NCI-H446 (cell line): ENCODE measurements around the gene CUTA.

Source experiments
- DNase-seq, 2 experiments: peaks; one replicate each; lab custom pipeline; 2025; lab: John Stamatoyannopoulos, UW

The CUTA gene

DNA sequence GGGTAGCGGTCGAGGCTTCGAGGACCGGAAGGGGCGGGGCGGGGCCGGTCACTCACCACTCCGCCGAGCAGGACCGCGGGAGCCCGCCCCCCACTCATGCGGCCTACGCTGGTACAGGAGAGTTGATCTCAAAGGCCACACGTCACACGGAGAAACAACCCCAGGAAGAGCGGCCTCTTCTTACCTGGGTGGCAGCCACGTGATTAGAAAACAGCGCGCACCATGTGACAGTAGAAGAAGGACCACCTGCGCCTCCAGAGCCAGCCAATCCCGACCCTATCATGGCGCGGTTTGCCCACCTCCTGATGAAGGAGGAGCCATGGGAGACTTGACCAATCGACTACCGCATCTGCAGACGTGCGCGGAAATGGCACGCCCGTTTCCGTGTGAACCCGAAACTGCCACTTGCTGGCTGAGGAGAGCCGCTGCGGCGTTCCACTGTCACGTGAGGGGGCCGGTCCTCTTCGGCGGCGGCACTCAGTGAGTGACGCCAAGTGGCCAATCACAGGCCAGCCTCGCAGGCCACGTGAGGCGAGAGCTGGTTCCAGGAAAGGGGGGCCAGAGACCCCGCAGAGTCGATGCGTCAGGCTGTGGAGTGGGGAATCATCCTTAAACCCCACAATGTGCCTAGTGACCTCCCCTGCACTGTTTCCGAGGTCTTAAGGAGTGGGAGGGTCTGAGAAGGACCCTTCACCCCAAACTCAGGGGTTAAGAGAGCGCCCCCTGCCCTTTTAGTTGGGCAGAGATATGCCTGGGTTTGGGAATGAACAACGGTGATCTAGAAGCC is at the start of gene CUTA:
CUTA (minus strand) TSS at position 205 of the 787 bp plus-strand sequence; CDS start at position 98, 107 bp downstream.
- DNase-seq = peak; percentile 97 to 99

DNA sequence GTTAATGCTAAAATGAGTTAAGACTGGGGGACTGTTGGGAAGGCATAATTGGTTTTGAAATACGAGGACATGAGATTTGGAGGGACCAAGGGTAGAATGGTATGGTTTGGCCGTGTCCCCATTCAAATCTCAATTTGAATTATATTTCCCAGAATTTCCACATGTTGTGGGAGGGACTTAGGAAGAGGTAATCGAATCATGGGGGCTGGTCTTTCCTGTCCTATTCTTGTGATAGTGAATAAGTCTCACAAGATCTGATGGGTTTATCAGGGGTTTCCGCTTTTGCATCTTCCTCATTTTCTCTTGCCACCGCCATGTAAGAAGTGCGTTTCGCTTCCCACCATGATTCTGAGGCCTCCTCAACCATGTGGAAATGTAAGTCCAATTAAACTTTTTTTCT is 49.2 kb upstream of the CUTA start:
- no peak for DNase-seq

GRCh38 chr6:33466075-33466735 is 48.3 kb upstream of the CUTA start:
- DNase-seq = no peak

DNA sequence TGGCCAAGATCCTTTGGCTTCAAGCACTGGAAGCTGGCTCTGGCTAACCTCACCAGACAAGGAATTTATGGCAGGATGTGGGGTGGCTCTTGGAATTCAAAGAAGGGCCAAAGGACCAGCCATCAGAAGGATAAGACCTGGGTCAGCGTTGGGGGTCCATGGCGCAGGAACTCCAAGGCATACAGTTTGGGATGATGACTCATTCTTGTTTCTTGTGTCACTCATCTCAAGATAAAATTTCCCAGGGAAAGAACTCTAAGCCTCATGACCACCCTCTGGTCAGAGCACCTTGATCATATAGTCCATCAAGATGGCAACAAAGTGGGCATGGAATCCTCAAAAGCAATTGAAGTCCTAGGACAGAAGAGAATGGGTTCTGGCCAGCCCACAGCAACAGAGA is 41.3 kb upstream of the CUTA start:
- no peak for DNase-seq

DNA sequence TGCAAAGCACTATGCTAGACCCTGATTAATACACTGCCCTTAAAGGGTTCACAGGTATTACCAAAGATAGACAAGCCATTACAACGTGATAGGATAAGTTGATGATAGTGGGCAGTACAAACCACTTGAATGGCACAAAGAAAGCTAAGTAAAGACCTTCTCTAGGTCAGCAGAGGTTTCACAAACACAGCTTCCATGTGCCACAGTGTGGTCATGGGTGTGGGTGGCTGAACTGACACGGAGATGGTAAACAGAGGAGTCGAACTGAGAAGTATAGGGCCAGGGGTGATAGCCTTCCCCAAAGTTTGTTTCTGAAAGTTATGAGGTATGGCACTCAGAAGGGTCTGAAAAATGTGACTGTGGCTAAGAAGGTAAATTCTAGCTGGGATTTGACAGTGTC is 40.8 kb upstream of the CUTA start:
- no peak for DNase-seq

DNA sequence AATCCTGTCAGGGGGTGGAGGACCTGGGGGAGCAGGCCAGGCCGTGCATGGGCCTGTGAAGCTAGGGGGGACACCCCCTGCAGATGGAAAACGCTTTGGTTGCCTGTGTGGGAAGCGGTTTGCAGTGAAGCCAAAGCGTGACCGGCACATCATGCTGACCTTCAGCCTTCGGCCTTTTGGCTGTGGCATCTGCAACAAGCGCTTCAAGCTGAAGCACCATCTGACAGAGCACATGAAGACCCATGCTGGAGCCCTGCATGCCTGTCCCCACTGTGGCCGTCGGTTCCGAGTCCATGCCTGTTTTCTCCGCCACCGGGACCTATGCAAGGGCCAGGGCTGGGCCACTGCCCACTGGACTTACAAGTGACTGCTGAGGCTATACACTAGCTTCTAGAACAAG is 38.2 kb upstream of the CUTA start:
- no peak for DNase-seq

GRCh38 chr6:33455051-33455450 is 37.1 kb upstream of the CUTA start:
- DNase-seq = no peak

- DNase-seq = peak; percentile 76 to 97
These were observed 36.4 kb upstream of the CUTA start, which contains the start of gene ZBTB9 for GRCh38 chr6:33454009-33454946. Gene ZBTB9, plus strand, starts transcription at chr6:33454576. Its CDS starts 525 bp downstream, at chr6:33455101.

DNA sequence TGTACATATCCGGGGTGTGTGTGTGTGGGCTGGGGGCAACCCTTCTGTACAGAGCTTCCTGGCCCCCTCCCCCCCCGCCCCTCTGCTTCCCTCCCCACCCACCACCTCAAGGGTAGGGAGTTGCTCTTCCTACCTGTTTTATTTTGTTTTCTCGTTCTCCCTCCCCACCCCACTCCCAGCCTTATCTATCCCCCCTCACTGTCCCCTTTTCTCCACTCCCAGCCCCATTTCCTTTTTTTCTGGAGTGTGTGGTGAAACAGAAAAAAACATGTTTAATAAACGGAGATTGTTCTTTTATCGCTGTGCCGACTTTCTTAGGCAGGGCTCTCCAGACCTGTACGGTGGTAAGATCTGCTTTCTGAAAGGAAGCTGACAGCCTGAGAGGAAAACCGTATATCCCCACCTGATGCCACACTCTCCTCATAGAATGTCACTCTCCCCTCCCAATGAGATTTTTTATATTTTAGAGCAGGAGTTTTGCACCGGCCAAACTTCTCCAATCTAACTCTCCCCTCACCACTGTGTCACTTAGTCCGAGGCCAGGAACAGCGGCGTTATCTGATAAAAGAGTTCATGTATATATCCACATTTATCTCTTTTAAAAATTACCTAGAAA is 35.6 kb upstream of the CUTA start:
- DNase-seq = no peak

DNA sequence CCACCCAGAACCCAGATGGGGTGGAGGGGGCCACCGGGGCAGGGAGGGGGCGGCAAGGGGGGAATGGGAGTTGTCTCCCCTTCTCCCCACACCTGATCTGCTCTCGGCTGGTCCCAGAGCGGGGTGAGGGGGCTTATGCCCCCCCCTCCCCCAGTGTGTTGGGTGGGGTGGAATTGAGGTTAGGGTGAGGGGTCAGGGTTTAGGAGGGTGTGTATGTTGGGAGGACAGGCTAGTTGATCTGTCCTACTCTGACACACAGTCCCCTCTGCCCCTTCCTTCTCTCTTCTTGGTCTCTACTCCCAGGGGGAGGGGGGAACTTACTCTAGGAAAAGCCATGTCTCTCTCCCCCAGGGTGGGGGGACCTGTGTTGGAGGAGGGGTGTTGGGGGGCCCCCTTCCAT is 34.6 kb upstream of the CUTA start:
- DNase-seq = no peak

DNA sequence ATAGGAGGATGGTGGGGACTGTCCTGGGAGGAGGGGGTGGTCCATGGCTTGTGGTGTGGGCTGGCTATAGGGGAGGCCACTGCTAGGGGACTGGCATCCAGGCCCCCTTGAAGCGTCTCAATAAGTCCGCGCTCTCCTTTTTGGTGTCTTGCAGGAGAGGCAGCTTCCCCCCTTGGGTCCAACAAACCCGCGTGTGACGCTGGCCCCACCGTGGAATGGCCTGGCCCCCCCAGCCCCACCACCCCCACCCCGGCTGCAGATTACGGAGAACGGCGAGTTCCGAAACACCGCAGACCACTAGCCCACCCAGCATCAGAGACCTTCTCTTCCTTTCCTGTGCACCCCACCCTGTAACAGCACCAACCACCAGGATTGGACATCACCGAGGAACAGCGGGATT is 33.7 kb upstream of the CUTA start:
- no peak for DNase-seq

DNA sequence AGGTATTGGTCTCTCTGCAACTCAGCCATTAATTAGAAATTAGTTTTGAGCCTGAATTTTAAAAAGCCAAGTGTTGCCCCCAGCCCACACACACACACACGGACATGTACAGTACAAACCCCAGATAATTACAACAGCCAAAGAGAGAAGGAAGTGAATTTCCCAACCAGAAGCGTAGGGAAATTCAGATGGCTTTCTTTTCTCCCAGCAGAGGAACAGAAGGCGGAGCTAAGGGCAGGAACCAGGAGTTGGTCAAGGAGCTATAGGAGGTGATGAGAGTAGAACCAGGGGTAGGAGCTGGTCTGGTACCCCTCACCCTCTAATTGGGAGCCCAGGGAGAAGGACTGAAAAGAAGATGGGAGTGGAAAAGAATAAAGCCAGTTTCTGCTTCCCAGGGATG is 32.5 kb upstream of the CUTA start:
- DNase-seq = no peak

DNA sequence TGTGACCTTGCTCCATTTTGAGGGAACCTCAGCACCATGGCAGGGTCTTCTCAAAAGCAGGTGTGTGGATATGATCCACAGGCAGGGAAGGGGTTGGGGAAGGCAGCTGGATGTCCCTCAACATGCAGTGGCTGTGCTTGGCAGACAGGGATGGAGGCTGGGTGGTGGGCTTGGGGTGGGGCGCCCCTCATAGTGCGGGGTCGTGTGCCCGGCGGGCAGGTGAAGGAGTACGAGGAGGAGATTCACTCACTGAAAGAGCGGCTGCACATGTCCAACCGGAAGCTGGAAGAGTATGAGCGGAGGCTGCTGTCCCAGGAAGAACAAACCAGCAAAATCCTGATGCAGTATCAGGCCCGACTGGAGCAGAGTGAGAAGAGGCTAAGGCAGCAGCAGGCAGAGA is 28.4 kb upstream of the CUTA start:
- no peak for DNase-seq

DNA sequence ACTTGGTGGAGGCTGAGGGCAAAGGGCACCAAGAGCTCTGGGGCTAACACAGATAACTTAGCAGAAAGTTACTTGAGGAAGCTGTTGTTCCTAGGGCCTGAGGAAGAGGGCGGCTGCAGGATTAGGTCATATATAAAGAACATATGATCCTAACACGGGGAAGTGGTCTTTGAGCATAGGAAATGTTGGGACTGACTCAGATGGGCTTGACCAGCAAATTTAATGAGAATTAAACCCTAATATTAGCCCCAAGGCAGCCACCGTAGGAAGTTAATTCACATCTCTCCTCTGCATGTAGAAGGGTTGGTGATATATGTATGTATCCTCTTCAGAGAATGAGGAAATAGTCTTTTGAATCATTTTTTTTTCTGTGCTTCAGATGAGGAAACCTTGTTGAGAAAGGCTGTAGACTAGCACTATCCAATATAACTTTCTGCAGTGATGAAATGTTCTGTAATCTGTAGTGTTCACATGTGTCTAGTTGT is 27.3 kb upstream of the CUTA start:
- no peak for DNase-seq

GRCh38 chr6:33443619-33444504 is 26.0 kb upstream of the CUTA start:
- DNase-seq = no peak

DNA sequence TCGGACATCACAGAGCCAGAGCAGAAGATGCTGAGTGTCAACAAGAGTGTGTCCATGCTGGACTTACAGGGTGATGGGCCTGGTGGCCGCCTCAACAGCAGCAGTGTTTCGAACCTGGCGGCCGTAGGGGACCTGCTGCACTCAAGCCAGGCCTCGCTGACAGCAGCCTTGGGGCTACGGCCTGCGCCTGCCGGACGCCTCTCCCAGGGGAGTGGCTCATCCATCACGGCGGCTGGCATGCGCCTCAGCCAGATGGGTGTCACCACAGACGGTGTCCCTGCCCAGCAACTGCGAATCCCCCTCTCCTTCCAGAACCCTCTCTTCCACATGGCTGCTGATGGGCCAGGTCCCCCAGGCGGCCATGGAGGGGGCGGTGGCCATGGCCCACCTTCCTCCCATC is 25.1 kb upstream of the CUTA start:
- no peak for DNase-seq

- DNase-seq = no peak
These were observed 24.4 kb upstream of the CUTA start for GRCh38 chr6:33442283-33442682.

- DNase-seq = no peak
These were observed 23.6 kb upstream of the CUTA start for GRCh38 chr6:33441457-33441856.

- no peak for DNase-seq
These were observed 22.9 kb upstream of the CUTA start for GRCh38 chr6:33440649-33441309.

DNA sequence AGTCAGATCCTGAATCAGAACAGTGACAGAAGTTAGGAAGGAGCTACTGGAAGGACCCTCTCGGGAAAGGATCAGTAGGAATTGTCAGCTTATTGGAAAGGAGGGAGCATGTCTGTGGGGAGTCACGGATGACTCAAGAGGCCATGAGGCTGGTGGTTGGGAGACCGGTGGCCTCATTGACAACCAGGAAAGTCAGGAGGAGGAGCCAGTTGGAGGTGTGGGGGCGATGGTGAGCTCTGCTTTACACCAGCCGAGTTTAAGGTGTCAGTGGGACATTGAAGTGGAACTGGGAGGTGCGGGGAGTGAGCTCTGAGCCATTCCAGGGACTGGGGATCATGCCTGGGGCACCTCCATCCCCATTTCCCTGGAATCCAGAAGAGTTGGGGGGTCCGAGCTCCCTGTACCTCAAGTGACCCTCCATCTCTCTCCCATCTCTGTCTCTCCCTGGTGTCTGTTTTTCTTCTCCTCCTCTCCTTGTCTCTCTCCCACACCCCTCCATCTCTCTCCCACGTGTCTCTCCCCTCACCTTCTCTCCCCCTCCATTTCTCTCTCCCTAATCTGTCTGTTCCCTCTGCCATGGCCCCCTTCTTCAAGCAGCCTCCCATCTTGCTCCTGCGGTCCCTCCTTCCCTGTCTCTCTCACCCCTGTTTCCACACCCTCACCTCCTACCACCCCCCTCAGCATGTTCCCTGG is 22.2 kb upstream of the CUTA start:
- no peak for DNase-seq
